Karpas-422 (cell line): ENCODE results near the gene PHTF2. TPM values are rescaled to one million over a fixed set of nuclear protein-coding genes. Genes with fewer than 3 reads are reported as not detected.

Experiments
- DNase-seq: peaks from one replicate; pipeline ENCODE4 v3.0.0-alpha.2; 2015
- H2AFZ ChIP-seq: fragments of 200-600 bp; sonication (generic); 2 replicates; pipeline ENCODE4 v1.6.1; 2014; ENCODE audit warnings: antibody characterized with exemption, low read length, mixed read lengths
- H3K27ac ChIP-seq: fragments of 200-600 bp; sonication (generic); 2 replicates; pipeline ENCODE4 v1.5.1; 2014; ENCODE audit warnings: mild to moderate bottlenecking, low read length, moderate library complexity
- H3K27me3 ChIP-seq: fragments of 200-600 bp; sonication (generic); 2 replicates; pipeline ENCODE4 v1.6.1; 2014; ENCODE audit warnings: low read length, mixed read lengths
- H3K36me3 ChIP-seq: fragments of 200-600 bp; sonication (generic); 2 replicates; pipeline ENCODE4 v1.6.1; 2014; ENCODE audit warnings: low read length, mixed read lengths; ENCODE audit not compliant: insufficient read depth
- H3K4me1 ChIP-seq: fragments of 200-600 bp; sonication (generic); 2 replicates; pipeline ENCODE4 v1.6.1; 2014; ENCODE audit warnings: mild to moderate bottlenecking, low read length, mixed read lengths
- H3K4me2 ChIP-seq: fragments of 200-600 bp; sonication (generic); 2 replicates; pipeline ENCODE4 v1.6.1; 2014; ENCODE audit warnings: low read length, low read depth, mild to moderate bottlenecking; ENCODE audit not compliant: poor library complexity, severe bottlenecking
- H3K4me3 ChIP-seq: fragments of 200-600 bp; sonication (generic); 2 replicates; pipeline ENCODE4 v1.5.1; 2014; ENCODE audit warnings: mild to moderate bottlenecking, antibody characterized with exemption, low read length, mixed read lengths
- H3K79me2 ChIP-seq: fragments of 200-600 bp; sonication (generic); 2 replicates; pipeline ENCODE4 v1.6.1; 2014; ENCODE audit warnings: mild to moderate bottlenecking, low read length, mixed read lengths
- H3K9ac ChIP-seq: fragments of 200-600 bp; sonication (generic); 2 replicates; pipeline ENCODE4 v1.6.0; 2014; ENCODE audit warnings: low read length
- H3K9me2 ChIP-seq: fragments of 200-600 bp; sonication (generic), shearing (Covaris generic); replicated peaks from 2 replicates; pipeline ENCODE4 v1.6.0; 2014; ENCODE audit warnings: mild to moderate bottlenecking, low read length, moderate library complexity; ENCODE audit not compliant: insufficient read depth
- H3K9me3 ChIP-seq: fragments of 300-700, 200-600 bp; sonication (generic); 2 replicates; pipeline ENCODE4 v1.6.1; 2014; ENCODE audit warnings: low read length, mixed read lengths
- H4K20me1 ChIP-seq: fragments of 200-600 bp; sonication (generic); 2 replicates; pipeline ENCODE4 v1.6.1; 2014; ENCODE audit warnings: mild to moderate bottlenecking, antibody characterized with exemption, low read length, low read depth; ENCODE audit not compliant: insufficient read depth
- total RNA-seq: library from RNA; depleted of rRNA; stranded (reverse); fragments of >200 nt; shearing (Covaris generic); gene quantifications from 2 replicates; pipeline ENCODE4 v1.2.3, GENCODE V29; 2014; ENCODE audit warnings: low replicate concordance

PHTF2 gene
- total RNA-seq, 1 experiment from 2014 or later: 65.7 TPM

DNA sequence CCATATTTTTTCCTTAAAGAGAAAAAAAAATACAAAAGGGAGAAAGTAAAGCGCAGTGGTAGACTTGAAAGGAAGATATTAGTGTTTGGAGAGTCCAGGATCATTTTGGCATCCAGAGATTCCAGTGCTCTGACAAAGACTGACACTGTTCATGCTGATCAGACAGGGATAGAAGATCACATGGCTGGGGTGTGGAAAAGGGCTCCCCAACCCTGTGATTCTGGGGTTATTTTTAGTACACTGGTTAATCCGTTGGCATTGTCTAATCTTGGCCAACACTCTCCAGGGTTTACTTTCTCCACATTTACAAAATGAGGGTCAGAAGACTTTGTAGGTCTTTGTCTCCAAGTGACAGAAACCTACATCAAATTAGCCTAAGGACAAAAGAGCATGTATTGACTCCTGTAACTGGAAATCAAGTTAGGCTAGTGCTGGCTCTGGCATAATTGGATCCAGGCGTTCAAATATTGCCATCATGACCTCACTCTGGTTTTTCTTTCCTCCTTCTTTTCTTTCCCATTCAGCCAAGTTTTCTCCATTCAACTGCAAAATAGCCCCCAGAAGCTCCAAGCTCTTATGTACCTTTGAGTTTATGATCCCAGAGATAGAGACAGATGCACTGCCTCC lies 181.6 kb downstream of the PHTF2 start:
- Histone ChIP-seq H4K20me1 (no peaks in the 10 kb centered on the region), H3K27me3 (no peaks in the 10 kb centered on the region), H3K4me3 (no peak overlapping the region), H3K9ac (no peak overlapping the region), H3K4me1 (no peaks in the 10 kb centered on the region), H3K9me2 (no peaks in the 10 kb centered on the region), H3K27ac (no peak overlapping the region), H3K9me3 (no peaks in the 10 kb centered on the region), H3K79me2 (no peaks in the 10 kb centered on the region), H2AFZ (no peak overlapping the region), H3K36me3 (no peaks in the 10 kb centered on the region), H3K4me2 (no peak overlapping the region)
- DNase-seq: no peak

- no peaks in the 10 kb centered on the region for H3K9me3 ChIP-seq
- no peak overlapping the region for H3K4me3 ChIP-seq
- no peak overlapping the region for H3K27ac ChIP-seq
- H3K36me3 ChIP-seq: no peaks in the 10 kb centered on the region
- peaks cover 5% of the 10 kb centered on the region for H3K4me1 ChIP-seq
- H4K20me1 ChIP-seq: no peaks in the 10 kb centered on the region
- H3K9ac ChIP-seq: no peak overlapping the region
- H2AFZ ChIP-seq: no peak overlapping the region
- no peaks in the 10 kb centered on the region for H3K9me2 ChIP-seq
- DNase-seq: no peak
- no peaks in the 10 kb centered on the region for H3K27me3 ChIP-seq
- H3K4me2 ChIP-seq: no peak overlapping the region
- no peaks in the 10 kb centered on the region for H3K79me2 ChIP-seq
Observed at GRCh38 chr7:77982926-77983550, 184.5 kb downstream of the PHTF2 start.

GRCh38 chr7:77983973-77984372 lies 185.4 kb downstream of the PHTF2 start:
- Histone ChIP-seq H3K27ac (no peak overlapping the region), H3K27me3 (no peaks in the 10 kb centered on the region), H4K20me1 (no peaks in the 10 kb centered on the region)

GRCh38 chr7:77985232-77985973 lies 186.8 kb downstream of the PHTF2 start:
- H2AFZ ChIP-seq: no peak overlapping the region
- peaks cover 10% of the 10 kb centered on the region for H3K4me1 ChIP-seq
- H3K4me2 ChIP-seq: no peak overlapping the region
- H3K36me3 ChIP-seq: no peaks in the 10 kb centered on the region
- no peaks in the 10 kb centered on the region for H4K20me1 ChIP-seq
- no peak overlapping the region for H3K27ac ChIP-seq
- no peaks in the 10 kb centered on the region for H3K79me2 ChIP-seq
- H3K9ac ChIP-seq: no peak overlapping the region
- DNase-seq: no peak
- no peak overlapping the region for H3K4me3 ChIP-seq
- H3K9me2 ChIP-seq: no peaks in the 10 kb centered on the region
- H3K9me3 ChIP-seq: no peaks in the 10 kb centered on the region
- no peaks in the 10 kb centered on the region for H3K27me3 ChIP-seq

More at GRCh38 chr7:77983973-77984372, 185.4 kb downstream of the PHTF2 start:
- peaks cover 5% of the 10 kb centered on the region for H3K4me1 ChIP-seq
- no peak overlapping the region for H2AFZ ChIP-seq
- H3K4me2 ChIP-seq: no peak overlapping the region
- H3K36me3 ChIP-seq: no peaks in the 10 kb centered on the region
- H3K4me3 ChIP-seq: no peak overlapping the region
- no peak for DNase-seq
- H3K9ac ChIP-seq: no peak overlapping the region
- H3K79me2 ChIP-seq: no peaks in the 10 kb centered on the region
- no peaks in the 10 kb centered on the region for H3K9me3 ChIP-seq
- no peaks in the 10 kb centered on the region for H3K9me2 ChIP-seq

GRCh38 chr7:77985974-77986339 lies 187.4 kb downstream of the PHTF2 start:
- Histone ChIP-seq H3K79me2 (no peaks in the 10 kb centered on the region), H3K27ac (no peak overlapping the region), H3K4me3 (no peak overlapping the region), H2AFZ (no peak overlapping the region), H3K9me3 (no peaks in the 10 kb centered on the region), H3K27me3 (no peaks in the 10 kb centered on the region), H3K4me1 (peaks cover 10% of the 10 kb centered on the region), H3K9ac (no peak overlapping the region), H3K36me3 (no peaks in the 10 kb centered on the region), H3K9me2 (no peaks in the 10 kb centered on the region), H3K4me2 (no peak overlapping the region), H4K20me1 (no peaks in the 10 kb centered on the region)
- no peak for DNase-seq

DNA sequence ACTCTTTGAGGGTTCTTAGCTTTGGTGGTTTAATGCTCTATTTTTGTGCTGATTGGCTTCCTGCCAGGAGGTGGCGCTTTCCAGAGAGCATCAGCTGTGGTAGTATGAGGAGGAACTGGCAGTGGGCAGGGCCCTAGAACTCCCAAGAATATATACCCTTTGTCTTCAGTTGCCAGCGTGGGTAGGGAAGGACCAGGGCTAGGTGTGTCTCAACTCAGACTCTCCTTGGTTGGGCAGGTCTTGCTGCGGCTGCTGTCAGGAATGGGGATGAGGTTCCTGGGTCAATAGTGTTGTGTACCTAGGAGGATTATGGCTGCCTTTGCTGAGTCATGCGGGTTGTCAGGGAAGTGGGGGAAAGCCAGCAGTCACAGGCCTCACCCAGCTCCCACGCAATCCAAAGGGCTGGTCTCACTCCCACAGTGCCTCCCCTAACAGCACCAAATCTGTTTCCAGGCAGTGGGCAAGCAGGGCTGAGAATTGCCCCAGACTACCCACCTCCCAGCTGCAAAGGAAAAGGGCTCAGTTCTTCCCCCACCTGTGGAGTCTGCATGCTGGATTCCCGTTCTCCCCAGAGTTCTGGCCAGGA lies 191.5 kb downstream of the PHTF2 start:
- Histone ChIP-seq H3K4me2 (no peak overlapping the region), H3K9ac (no peak overlapping the region), H3K36me3 (no peaks in the 10 kb centered on the region), H3K9me2 (no peaks in the 10 kb centered on the region), H2AFZ (no peak overlapping the region), H3K9me3 (no peaks in the 10 kb centered on the region), H3K27ac (no peak overlapping the region), H3K79me2 (no peaks in the 10 kb centered on the region), H3K4me1 (peaks cover 10% of the 10 kb centered on the region), H3K27me3 (no peaks in the 10 kb centered on the region), H4K20me1 (no peaks in the 10 kb centered on the region), H3K4me3 (no peak overlapping the region)
- peak; percentile 84 for DNase-seq

- Histone ChIP-seq H3K4me1 (peaks cover 6% of the 10 kb centered on the region; the same call in 1 of the 2 replicates), H3K9me3 (no peaks in the 10 kb centered on the region), H3K27me3 (no peaks in the 10 kb centered on the region), H3K9me2 (no peaks in the 10 kb centered on the region), H4K20me1 (no peaks in the 10 kb centered on the region), H2AFZ (no peak overlapping the region), H3K36me3 (no peaks in the 10 kb centered on the region), H3K9ac (no peak overlapping the region), H3K4me2 (no peak overlapping the region), H3K27ac (no peak overlapping the region), H3K4me3 (no peak overlapping the region), H3K79me2 (no peaks in the 10 kb centered on the region)
- DNase-seq: no peak
Observed at GRCh38 chr7:77991656-77992055, 193.1 kb downstream of the PHTF2 start.

DNA sequence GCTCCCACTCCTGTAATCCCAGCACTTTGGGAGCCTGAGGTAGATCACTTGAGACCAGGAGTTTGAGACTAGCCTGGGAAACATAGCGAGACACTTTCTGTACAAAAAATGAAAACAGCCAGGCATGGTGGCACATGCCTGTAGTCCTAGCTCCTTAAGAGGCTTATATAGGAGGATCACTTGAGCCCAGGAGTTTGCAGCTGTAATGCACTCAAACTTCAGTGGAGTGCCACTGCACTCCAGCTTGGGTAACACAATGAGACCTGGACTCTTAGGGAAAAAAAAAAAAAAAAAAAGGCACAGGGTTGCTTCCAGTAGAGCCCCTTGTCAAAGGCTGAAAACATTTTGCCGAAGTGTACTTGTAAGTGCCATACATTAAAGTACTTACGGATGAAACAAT lies 195.3 kb downstream of the PHTF2 start:
- Histone ChIP-seq H3K9me2 (no peaks in the 10 kb centered on the region), H3K4me2 (no peak overlapping the region), H3K27me3 (no peaks in the 10 kb centered on the region), H3K36me3 (no peaks in the 10 kb centered on the region), H3K9ac (no peak overlapping the region), H3K4me1 (peaks cover 6% of the 10 kb centered on the region; the same call in 1 of the 2 replicates), H4K20me1 (no peaks in the 10 kb centered on the region), H3K4me3 (no peak overlapping the region), H3K27ac (no peak overlapping the region), H3K79me2 (no peaks in the 10 kb centered on the region), H3K9me3 (no peaks in the 10 kb centered on the region), H2AFZ (no peak overlapping the region)
- DNase-seq: no peak
